Measurements from ENCODE around the gene SNRPA.
"Not testable (repeated sequence)": the region's sequence is repeated elsewhere in the genome, so short reads cannot be mapped to it uniquely, and the experiment has no call there.

SNRPA gene

DNA sequence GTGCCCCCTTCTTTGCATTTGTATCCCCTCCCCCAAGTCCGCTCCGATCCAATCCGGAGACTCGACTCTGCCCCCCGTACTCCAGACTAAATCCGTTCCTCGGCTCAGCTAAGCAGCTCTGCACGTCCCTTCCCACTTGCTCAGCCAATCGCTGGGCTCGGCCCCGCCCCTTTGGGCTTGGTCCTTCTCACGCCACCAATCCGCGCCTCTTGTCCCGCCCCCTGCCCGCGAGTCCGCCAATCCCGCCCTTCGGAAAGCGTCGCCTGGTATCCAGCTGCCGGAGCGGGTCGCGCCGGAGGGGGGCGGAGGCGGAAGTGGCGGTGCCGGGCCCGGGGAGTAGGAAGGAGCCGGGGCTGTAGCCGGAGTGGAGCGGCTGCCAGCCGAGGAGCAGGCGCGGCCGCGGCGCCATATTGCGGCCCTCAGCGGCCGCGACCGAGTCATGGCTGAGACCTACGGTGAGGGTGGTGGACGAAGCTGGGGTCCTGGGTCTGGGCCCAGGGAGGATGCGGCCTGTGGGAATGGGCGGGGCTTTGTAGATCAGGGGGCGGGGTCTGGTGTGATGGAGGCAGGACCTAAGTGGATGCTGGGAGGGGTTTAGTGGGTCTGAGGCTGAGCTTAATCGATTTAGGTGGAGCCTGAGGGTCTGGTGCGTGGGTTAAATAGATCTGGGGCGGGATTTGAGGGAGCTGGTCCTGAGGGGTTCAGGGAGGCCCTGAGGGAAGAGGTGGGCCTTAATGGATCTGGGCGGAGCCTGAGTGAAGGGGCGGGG lies 27.1 kb downstream of the SNRPA start, which contains the start of gene RAB4B:
RAB4B (plus strand) TSS at position 311 of the 769 bp plus-strand sequence; CDS start at position 440, 129 bp downstream.
- peak; percentile 100 for DNase-seq

DNA sequence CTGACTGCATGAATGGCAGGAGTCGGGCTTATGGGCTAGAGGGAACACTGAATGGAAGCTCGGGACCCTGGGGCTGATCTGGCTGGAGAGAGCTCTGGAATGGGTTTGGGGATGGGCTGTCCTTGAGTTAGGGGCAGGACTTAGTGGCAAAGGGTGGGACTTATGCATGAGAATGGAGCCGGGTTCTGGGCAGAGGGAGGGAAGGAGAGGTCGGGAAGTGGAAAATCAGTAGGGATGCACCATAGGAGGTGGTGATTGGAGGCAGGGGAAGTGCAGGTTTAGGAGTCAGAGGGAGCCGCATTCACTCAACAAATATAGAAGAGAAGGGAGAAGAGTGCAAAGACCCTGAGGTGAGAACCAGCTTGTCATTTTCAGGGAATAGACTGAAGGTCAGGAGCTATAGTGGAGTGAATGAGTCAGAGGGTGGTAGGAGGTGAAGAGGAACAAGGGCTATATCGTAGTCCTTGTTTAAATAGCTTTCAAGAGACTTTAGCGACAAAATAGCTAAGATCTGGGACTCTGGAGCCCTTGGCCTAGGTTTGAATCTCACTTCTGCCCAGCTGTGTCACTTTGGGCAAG lies 27.8 kb downstream of the SNRPA start:
- no peak for DNase-seq

DNA sequence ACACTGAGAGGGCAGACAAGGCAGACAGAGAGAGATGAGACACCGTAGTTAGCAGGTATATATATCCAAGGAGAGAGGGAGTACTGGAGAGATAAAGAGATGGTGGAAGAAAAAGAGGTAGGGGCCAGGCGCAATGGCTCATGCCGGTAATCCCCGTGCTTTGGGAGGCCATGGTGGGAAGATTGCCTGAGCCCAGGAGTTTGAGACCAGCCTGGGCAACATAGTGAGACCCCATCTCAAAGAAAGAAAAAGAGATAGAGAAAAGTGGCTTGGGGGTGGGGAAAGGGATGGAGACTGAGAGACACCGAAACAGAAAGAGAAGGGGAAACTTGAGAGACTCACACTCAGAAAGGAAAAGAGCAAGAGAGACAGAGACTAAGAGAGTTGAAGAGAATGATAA lies 29.6 kb downstream of the SNRPA start:
- DNase-seq, result no peak

DNA sequence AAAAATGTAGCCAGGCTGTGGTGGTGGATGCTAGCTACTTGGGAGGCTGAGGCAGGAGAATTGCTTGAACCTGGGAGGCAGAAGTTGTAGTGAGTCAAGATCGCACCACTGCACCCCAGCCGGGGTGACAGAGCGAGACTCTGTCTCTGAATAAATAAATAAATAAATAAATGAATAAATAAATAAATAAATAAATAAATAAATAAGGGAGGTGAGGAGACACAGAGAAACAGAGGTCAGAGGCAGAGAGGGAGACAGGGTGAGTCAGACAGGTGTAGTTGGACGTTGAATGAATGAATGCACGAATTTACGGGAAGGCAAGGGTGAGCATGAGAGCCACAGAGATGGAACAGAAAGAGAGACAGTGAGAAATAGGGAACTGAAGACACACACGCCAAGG lies 30.1 kb downstream of the SNRPA start:
- no peak for DNase-seq

DNA sequence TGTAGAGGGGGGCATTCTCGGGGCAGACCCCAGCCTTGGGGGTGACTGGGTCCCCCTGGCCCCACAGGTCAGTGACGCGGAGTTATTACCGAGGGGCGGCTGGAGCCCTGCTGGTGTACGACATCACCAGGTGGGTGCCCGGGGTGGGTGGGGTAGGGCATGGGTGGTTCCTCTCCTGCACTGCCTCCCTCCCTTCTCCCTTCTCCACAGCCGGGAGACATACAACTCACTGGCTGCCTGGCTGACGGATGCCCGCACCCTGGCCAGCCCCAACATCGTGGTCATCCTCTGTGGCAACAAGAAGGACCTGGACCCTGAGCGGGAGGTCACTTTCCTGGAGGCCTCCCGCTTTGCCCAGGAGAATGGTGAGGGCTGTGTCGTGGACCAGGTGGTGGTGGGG lies 32.7 kb downstream of the SNRPA start:
- DNase-seq, result no peak

DNA sequence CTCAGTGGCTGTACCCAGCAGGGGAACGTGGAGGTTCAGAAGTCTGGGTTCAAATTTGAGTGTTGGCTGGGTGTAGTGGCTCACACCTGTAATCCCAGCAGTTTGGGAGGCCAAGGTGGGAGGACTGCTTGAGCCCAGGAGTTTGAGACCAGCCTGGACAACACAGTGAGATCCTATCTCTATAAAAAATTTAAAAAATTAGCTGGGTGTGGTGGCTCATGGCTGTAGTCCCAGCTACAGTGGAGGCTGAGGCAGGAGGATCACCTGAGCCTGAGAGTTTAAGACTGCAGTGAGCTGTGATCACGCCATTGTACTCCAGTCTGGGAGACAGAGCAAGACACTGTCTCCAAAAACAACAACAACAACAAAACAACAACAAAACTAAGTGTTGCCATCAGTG lies 33.1 kb downstream of the SNRPA start:
- not testable (repeated sequence) for DNase-seq

DNA sequence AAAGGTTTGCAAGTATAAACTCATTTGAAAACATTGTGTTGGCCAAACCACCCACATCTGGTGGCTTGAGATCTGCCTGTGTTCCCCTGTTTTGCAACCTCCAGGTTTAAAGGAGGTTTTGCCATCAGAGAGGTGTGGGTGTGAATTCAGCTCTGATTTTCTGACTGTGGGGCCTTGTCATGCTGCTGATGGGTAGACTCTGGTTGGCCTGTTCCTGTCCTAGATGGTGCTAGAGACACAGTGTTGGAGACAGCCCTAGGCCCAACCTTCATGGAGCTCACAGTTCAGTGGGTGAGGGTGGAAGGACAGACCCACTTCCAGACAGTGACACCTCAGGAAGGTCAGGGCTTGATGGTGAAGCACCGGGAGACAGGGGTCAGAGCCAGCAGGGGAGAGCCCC lies 34.5 kb downstream of the SNRPA start:
- no peak for DNase-seq

DNA sequence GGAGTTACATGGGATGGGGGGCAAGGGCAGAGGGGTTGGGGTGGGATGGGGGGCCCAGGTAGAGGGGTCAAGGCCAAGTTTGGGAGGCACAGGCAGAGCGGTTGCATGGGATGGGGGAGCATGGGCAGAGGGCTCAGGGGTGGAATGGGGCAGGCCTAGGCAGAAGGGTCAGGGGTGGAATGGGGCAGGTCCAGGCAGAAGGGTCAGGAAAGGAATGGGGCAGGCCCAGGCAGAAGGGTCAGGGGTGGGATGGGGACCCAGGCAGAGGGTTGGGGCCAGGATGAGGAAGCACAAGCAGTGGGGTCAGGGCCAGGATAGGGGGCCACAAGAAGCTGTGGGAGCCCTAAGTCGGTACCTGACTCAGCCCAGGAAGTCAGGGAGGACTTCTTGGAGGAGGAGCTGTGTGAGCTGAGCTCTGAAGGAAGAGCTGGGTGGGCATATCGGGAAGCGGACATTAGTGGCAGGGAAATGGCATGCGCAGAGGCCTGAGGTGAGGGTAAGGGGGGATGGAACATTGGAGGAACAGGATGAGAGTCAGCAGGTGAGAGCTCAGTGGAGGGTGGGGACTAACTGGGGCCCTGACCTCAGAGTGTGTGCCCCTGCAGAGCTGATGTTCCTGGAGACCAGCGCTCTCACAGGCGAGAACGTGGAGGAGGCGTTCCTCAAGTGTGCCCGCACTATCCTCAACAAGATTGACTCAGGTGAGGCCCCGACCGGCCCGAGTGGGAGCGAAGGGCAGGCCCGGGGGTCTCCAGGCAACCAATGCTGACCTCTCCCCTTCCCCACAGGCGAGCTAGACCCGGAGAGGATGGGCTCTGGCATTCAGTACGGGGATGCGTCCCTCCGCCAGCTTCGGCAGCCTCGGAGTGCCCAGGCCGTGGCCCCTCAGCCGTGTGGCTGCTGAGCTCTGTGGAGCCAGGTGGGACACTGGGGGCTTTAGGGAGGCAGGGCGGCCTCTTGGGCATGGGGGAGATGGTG lies 35.3 kb downstream of the SNRPA start:
- no peak for DNase-seq

DNA sequence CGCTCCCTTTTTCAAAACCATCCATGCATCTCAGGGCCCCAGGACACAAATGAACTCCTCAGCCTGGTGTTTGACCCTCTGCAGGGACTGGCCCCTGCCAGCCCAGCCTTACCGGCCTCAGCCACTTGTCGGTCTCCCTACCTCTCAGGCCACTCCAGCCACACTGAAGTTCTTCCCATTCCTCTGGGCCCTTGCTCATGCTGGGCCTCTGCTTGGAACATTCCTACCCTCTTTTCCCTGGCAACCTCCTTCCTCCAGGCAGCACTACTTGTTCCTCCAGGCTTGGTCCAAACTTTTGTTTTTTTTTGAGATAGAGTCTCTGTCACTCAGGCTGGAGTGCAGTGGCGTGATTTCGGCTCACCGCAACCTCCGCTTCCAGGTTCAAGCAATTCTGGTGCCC lies 40.3 kb downstream of the SNRPA start:
- DNase-seq, result no peak

DNA sequence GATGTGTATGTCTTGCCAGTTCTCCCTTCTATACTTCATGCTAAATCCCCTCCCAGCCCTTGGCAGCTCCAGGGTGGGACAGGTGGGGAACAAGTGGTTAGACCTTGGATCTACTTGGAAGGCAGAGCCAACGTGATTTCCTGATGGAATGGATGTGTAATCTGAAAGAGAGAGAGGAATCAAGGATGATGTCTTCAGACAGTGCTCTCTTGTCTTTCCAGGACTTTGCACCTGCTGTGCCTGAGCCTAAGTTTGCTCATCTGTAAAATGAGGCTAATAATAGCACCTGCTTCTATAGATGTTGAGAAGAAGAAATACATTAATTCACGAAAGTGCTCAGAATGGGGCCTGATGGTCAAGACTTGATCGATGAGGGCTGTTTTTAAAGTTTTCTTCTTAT lies 41.0 kb downstream of the SNRPA start:
- no peak for DNase-seq

DNA sequence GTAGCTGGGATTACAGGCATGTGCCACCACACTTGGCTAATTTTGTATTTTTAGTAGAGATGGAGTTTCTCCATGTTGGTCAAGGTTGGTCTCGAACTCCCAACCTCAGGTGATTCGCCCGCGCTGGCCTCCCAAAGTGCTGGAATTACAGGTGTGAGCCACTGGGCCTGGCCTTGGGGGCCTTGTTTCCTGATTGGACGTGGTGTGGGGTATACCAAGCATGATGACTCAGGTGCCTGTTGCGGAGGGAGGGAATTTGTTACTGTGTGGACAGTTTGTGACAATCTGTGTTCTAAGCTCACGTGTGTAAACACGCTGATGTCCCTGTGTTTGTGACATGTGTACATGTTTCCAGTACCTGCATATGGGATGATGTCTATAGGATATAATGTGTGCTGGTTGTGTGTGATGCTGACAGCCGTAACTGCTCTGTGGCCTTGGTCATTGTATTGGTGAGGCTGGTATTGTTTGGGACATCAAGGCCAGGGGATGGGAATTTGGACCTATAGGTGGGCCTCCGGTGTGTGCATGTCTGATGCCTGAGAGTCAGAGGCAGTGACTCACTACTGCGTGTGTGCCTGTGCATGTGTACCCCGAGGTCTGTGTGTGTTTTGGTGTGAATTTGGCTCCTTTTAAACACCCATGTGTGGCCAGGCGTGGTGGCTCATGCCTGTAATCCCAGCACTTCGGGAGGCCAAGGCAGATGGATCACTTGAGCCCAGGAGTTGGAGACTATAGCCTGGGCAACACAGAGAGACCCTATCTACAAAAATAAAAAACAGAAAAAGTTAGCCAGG lies 46.4 kb downstream of the SNRPA start:
- DNase-seq, result no peak

DNA sequence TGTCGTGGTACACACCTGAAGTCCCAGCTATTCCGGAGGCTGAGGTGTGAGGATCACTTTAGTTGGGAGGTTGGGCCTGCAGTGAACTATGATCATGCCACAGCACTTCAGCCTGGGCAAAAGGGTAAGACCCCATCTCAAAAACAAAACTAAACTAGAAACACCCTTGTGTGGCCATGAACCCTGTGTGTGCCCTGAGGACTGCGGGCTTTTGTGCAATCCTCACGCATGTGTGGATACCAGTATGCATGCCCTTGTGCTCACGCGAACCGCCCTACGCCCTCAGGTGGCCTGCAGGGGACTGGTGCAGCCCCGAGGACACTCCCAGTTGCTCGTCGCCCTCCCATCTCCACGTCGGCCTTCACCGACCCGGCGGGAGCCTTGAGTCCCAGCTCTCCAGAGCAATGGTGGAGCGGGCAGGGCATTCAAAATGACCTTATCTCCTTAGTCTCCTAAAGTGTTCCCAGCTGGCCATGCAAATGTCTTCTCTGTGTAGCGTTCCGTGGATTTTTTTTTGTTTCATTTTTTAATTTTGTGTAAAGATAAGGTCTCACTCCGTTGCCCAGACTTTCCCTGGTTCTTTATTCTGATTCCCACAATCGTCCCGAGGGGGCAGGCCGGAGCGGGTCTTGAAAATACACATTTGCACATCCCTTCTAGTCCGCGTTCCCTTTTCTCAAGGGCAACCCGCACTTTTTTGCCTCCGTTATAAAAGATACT lies 47.1 kb downstream of the SNRPA start:
- DNase-seq, result peak; percentile 52 to 53

DNA sequence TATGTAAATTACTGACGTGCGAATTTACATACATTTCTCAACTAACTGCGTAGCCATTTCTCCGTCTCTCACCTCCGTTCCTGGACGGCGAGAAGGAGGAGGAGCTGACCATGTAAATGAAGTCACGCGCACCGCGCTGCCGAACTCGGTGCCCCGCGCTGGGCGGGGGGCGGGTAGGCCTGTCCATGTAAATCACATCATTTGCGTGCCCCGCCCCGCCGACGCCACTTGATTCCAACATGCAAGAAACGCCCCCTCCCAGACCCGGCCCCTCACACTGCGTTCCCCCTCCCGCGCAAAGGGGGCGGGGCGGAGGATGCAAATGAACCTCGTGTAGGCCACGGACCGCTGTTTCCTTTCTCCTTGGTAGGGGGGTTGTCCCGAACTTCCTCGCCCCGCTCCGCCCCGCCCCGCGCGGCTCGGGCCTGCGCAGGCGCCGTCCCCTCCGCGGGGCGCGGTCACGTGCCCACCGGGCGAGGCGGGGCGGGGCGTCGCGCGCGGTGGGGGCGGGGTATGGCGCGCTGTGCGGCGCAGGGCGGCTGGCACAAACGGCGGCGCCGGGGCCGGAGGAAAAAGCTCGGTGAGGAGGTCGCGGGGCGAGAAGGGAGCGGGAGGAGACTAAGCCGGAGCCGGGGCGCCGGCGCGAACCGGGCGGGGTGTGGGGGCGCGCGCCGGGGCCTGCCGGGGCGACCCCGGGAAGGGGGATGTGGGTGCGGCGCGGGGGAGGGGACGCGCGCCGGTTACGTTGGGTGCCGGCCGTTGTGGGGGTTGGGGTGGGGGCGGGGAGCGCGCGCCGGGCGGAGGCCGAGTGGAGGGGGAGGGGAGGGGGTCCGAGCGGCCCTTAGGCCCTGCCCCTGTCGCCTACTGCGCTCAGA lies 47.9 kb downstream of the SNRPA start, which contains the start of gene EGLN2:
EGLN2 (plus strand) TSS at position 509 of the 875 bp plus-strand sequence. CDS start 1,382 bp downstream, outside the sequence.
- DNase-seq, result peak; percentile 100

DNA sequence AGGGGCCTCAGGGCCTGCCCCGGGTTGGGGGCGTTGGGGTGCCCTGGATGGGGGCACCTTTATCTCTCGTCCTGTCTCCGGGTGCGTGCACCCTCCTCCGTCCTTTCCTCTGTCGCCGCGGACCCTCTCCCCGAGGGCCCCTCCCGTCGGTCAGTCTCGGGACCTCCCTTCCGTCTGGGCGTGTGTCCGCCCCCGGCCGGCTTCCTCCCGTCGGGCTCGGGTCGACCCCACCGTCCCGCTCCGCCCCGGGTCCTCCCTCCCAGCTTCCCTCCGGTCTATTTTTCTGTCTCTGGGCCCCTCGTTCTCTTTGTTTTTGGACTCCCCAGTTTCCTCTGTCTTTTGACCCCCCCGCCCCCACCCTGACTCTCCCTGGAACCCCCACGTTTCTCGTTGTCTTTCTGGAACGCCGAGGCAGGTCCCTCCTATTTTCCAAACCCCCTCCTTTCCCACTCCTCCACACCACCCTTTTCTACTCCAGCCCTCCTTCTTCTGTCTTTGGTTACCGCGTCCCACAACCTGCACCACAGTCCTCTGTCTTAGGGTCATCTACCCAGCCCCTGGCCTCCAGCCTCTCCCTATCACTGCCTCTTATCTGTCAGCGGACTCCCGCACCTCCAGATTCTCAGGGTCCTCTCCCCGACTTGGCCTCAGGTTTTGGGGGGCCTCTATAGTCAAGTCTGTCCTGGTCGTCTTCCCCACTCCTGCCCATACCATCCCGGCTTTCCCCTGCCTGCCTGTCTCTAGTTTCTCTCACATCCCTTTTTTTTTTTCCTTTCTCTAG lies 48.7 kb downstream of the SNRPA start:
- no peak for DNase-seq

DNA sequence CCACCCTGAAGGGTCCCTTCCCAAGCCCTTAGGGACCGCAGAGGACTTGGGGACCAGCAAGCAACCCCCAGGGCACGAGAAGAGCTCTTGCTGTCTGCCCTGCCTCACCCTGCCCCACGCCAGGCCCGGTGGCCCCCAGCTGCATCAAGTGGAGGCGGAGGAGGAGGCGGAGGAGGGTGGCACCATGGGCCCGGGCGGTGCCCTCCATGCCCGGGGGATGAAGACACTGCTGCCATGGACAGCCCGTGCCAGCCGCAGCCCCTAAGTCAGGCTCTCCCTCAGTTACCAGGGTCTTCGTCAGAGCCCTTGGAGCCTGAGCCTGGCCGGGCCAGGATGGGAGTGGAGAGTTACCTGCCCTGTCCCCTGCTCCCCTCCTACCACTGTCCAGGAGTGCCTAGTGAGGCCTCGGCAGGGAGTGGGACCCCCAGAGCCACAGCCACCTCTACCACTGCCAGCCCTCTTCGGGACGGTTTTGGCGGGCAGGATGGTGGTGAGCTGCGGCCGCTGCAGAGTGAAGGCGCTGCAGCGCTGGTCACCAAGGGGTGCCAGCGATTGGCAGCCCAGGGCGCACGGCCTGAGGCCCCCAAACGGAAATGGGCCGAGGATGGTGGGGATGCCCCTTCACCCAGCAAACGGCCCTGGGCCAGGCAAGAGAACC lies 49.5 kb downstream of the SNRPA start:
- no peak for DNase-seq

DNA sequence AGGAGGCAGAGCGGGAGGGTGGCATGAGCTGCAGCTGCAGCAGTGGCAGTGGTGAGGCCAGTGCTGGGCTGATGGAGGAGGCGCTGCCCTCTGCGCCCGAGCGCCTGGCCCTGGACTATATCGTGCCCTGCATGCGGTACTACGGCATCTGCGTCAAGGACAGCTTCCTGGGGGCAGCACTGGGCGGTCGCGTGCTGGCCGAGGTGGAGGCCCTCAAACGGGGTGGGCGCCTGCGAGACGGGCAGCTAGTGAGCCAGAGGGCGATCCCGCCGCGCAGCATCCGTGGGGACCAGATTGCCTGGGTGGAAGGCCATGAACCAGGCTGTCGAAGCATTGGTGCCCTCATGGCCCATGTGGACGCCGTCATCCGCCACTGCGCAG lies 50.0 kb downstream of the SNRPA start:
- DNase-seq, result no peak

DNA sequence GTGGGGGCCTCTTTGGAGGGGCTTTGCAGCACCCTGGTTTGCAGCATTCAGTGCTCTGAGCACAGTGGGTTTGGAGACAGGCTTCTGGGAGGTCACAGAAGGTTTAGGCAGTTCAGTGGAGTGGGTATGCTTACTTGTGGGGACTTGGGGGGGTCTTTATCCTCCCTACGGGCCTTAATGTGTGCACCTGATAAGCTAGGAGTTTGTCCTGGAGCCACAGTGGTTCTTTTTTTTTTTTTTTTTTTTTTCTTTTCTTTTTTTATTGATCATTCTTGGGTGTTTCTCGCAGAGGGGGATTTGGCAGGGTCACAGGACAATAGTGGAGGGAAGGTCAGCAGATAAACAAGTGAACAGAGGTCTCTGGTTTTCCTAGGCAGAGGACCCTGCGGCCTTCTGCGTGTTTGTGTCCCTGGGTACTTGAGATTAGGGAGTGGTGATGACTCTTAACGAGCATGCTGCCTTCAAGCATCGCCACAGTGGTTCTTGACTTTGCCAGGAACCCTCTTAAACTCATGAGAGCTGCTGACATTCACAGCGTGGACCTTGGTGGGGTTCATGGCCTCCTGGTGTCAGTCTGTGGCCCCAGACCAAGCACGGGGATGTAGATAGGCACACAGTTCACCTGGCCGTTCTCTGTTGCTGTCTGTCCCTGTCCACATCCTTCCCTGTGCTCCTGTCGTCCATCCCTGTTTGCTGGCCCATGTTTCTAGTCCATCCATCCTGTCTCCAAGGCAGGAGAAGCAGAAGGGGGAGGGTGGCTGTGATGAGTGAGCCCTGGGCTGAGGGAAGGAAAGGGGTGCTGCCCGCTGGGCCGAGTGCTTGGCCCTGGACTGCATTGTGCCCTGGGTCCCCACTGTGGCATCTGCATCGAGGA lies 50.7 kb downstream of the SNRPA start:
- DNase-seq, result no peak

Measured in activated CD4-positive, alpha-beta T cell treated with anti-CD3 and anti-CD28 coated beads, Interleukin-2, amount 50 U/mL, for 4 hours (primary cell).